GM23338 (cell line): Measurements from ENCODE around the gene ZNF516. TPM values are rescaled to one million over a fixed set of nuclear protein-coding genes. Genes with fewer than 3 reads are reported as not detected.

Experiments used
- ATAC-seq: fragments of 200-7000 bp; cut with Tn5 transposase; 3 replicates; pipeline ENCODE4 v1.9.1; 2020
- DNase-seq: peaks from one replicate; pipeline ENCODE4 v3.0.0-alpha.2; 2015; ENCODE audit warnings: low spot score
- H2AFZ ChIP-seq: fragments of 200-600 bp; sonication (generic); 2 replicates; pipeline ENCODE4 v1.8.0; 2016; ENCODE audit warnings: antibody characterized with exemption, mild to moderate bottlenecking, moderate library complexity
- H3F3A ChIP-seq: fragments of 200-600 bp; sonication (generic); replicated peaks from 2 replicates; pipeline ENCODE4 v1.8.0; 2017; ENCODE audit warnings: antibody characterized with exemption, mixed run types, low read depth
- H3K27ac ChIP-seq: fragments of 200-600 bp; sonication (generic); 2 replicates; pipeline ENCODE4 v1.6.1; 2016; ENCODE audit warnings: low read depth
- H3K27me3 ChIP-seq: fragments of 200-600 bp; sonication (generic); 2 replicates; pipeline ENCODE4 v1.8.0; 2016; ENCODE audit warnings: mild to moderate bottlenecking, mixed run types, moderate library complexity; ENCODE audit not compliant: insufficient read depth
- H3K36me3 ChIP-seq: fragments of 200-600 bp; sonication (generic); 2 replicates; pipeline ENCODE4 v1.8.0; 2016; ENCODE audit warnings: mild to moderate bottlenecking; ENCODE audit not compliant: insufficient read depth
- H3K4me1 ChIP-seq: fragments of 200-600 bp; sonication (generic); 2 replicates; pipeline ENCODE4 v1.8.0; 2016; ENCODE audit warnings: mild to moderate bottlenecking, moderate library complexity; ENCODE audit not compliant: insufficient read depth
- H3K4me2 ChIP-seq: fragments of 200-600 bp; sonication (generic); 2 replicates; pipeline ENCODE4 v1.7.1; 2017; ENCODE audit warnings: mixed run types
- H3K4me3 ChIP-seq: fragments of 200-600 bp; sonication (generic); 2 replicates; pipeline ENCODE4 v1.6.1; 2016; ENCODE audit warnings: mixed run types
- H3K79me2 ChIP-seq: fragments of 200-600 bp; sonication (generic); replicated peaks from 2 replicates; pipeline ENCODE4 v1.8.0; 2017; ENCODE audit warnings: mild to moderate bottlenecking; ENCODE audit not compliant: insufficient read depth
- H3K9me2 ChIP-seq: fragments of 200-600 bp; sonication (generic); 2 replicates; pipeline ENCODE4 v1.8.0; 2017; ENCODE audit not compliant: insufficient read depth
- H4K20me1 ChIP-seq: fragments of 200-600 bp; sonication (generic); replicated peaks from 2 replicates; pipeline ENCODE4 v1.8.0; 2017; ENCODE audit warnings: mild to moderate bottlenecking; ENCODE audit not compliant: insufficient read depth
- H3K27ac Mint-ChIP-seq: 2 replicates; pipeline ENCODE4 v1.8.0; 2020; ENCODE audit warnings: inconsistent platforms, mild to moderate bottlenecking, moderate library complexity, mixed read lengths
- H3K27me3 Mint-ChIP-seq: 3 replicates; pipeline ENCODE4 v1.8.0; 2022; ENCODE audit warnings: low read depth, mild to moderate bottlenecking, moderate library complexity, mixed read lengths, inconsistent platforms; ENCODE audit not compliant: insufficient read depth, poor library complexity
- H3K36me3 Mint-ChIP-seq: 3 replicates; pipeline ENCODE4 v1.8.0; 2021; ENCODE audit warnings: low read depth, mild to moderate bottlenecking, inconsistent platforms, moderate library complexity, mixed read lengths
- H3K4me1 Mint-ChIP-seq: 3 replicates; pipeline ENCODE4 v1.8.0; 2020; ENCODE audit warnings: mild to moderate bottlenecking, inconsistent platforms, mixed read lengths
- H3K4me3 Mint-ChIP-seq: 3 replicates; pipeline ENCODE4 v1.8.0; 2021; ENCODE audit warnings: moderate library complexity, mild to moderate bottlenecking, inconsistent platforms, mixed read lengths
- H3K9me3 Mint-ChIP-seq: 3 replicates; pipeline ENCODE4 v1.8.0; 2020; ENCODE audit warnings: moderate library complexity, mild to moderate bottlenecking, inconsistent platforms, mixed read lengths
- CREB1 ChIP-seq: fragments of 250-450 bp; sonication (Bioruptor Pico); IDR thresholded peaks from 2 replicates; pipeline ENCODE4 v1.5.0; 2020; ENCODE audit warnings: low read depth, mild to moderate bottlenecking, moderate library complexity
- CTCF ChIP-seq, 2 experiments: fragments of 200-600 bp in 1 of 2; sonication (generic) in 1 of 2; conservative IDR thresholded peaks; 2 replicates each; pipeline versions ENCODE4 v1.5.1 to v1.6.1; 2016 to 2017; ENCODE audit warnings: antibody characterized with exemption in 2 of 2, low read depth in 2 of 2, mild to moderate bottlenecking in 2 of 2, moderate library complexity in 1 of 2
- ETS1 ChIP-seq: IDR thresholded peaks from 2 replicates; pipeline ENCODE4 v1.6.1; 2016; ENCODE audit warnings: antibody characterized with exemption
- EZH2 ChIP-seq: fragments of 200-600 bp; sonication (generic); IDR thresholded peaks from one replicate; pipeline ENCODE4 v1.8.0; 2017; ENCODE audit warnings: antibody characterized with exemption, mild to moderate bottlenecking, low read depth; ENCODE audit not compliant: unreplicated experiment
- EZH2phosphoT487 ChIP-seq: fragments of 200-600 bp; sonication (generic); IDR thresholded peaks from one replicate; pipeline ENCODE4 v1.8.1; 2018; ENCODE audit warnings: antibody characterized with exemption; ENCODE audit not compliant: unreplicated experiment
- POLR2AphosphoS5 ChIP-seq: IDR thresholded peaks from 2 replicates; pipeline ENCODE4 v1.6.1; 2016; ENCODE audit warnings: antibody characterized with exemption, low read depth
- STAT1 ChIP-seq: IDR thresholded peaks from one replicate; pipeline ENCODE4 v1.6.1; 2016; ENCODE audit warnings: antibody characterized with exemption; ENCODE audit not compliant: unreplicated experiment
- ZNF331 ChIP-seq: fragments of 250-450 bp; sonication (Bioruptor Pico); IDR thresholded peaks from 2 replicates; pipeline ENCODE4 v1.5.0; 2020; ENCODE audit warnings: low read depth, mild to moderate bottlenecking, moderate library complexity
- ZNF462 ChIP-seq: fragments of 250-450 bp; sonication (Bioruptor Pico); IDR thresholded peaks from 2 replicates; pipeline ENCODE4 v1.5.0; 2020; ENCODE audit warnings: mild to moderate bottlenecking, moderate library complexity
- polyA plus RNA-seq: library from polyadenylated mRNA; unstranded; fragments of >200 nt; fragmentation: Nextera tagmentation; extraction: Ambion mirVana; gene quantifications from 2 replicates; pipeline ENCODE4 v1.2.1, GENCODE V29; 2016
- total RNA-seq: library from RNA; depleted of rRNA; stranded (reverse); fragments of >200 nt; shearing (Covaris generic); gene quantifications from 2 replicates; pipeline ENCODE4 v1.2.3, GENCODE V29; 2014

Gene ZNF516
- total and polyA plus RNA-seq, 2 experiments from 2014 or later, result 11.9 to 24.2 TPM

GRCh38 chr18:76323891-76324290, 171.2 kb downstream of the ZNF516 start:
- no peaks in the 10 kb centered on the region; the same call in 2 of the 3 replicates for H3K36me3 Mint-ChIP-seq
- H3F3A ChIP-seq, result no peaks in the 10 kb centered on the region
- peaks cover 5% of the 10 kb centered on the region for H3K4me1 Mint-ChIP-seq
- H3K27ac Mint-ChIP-seq, result no peak overlapping the region
- no peak overlapping the region for H3K4me3 ChIP-seq
- H3K27me3 Mint-ChIP-seq, result no peaks in the 10 kb centered on the region
- H2AFZ ChIP-seq, result no peak overlapping the region
- H3K9me2 ChIP-seq, result no peaks in the 10 kb centered on the region
- H3K9me3 Mint-ChIP-seq, result no peaks in the 10 kb centered on the region
- no peak overlapping the region for H3K4me3 Mint-ChIP-seq
- no peaks in the 10 kb centered on the region for H3K36me3 ChIP-seq
- no peak overlapping the region for H3K4me2 ChIP-seq
- no peak overlapping the region for H3K27ac ChIP-seq
- DNase-seq, result no peak
- TF ChIP-seq ETS1 (no peak), CTCF (conservative IDR thresholded peaks at IDR 0.05; ENCODE audit: low read depth in 2 of 2) (no peak), CREB1 (CRISPR knock-in tag) (no peak), STAT1 (no peak), POLR2AphosphoS5 (no peak), EZH2 (no peak), EZH2phosphoT487 (no peak), ZNF462 (no peak), ZNF331 (CRISPR knock-in tag) (no peak)
- no peaks in the 10 kb centered on the region for H3K27me3 ChIP-seq
- peaks cover 2% of the 10 kb centered on the region; the same call in 1 of the 2 replicates for H3K4me1 ChIP-seq
- ATAC-seq, result no peak
- H3K79me2 ChIP-seq, result no peaks in the 10 kb centered on the region
- no peaks in the 10 kb centered on the region for H4K20me1 ChIP-seq
